Ishikawa (cell line): Measurements from ENCODE around the gene CHRD.

Experiments used
- CREB1 ChIP-seq: IDR thresholded peaks from 2 replicates; pipeline ENCODE4 v1.6.1; 2012; ENCODE audit warnings: low read depth
- EP300 ChIP-seq: IDR thresholded peaks from 2 replicates; pipeline ENCODE4 v1.6.1; 2012; ENCODE audit warnings: borderline replicate concordance
- RAD21 ChIP-seq: IDR thresholded peaks from 2 replicates; pipeline ENCODE4 v1.6.1; 2012; ENCODE audit warnings: low read depth
- REST ChIP-seq: IDR thresholded peaks from 2 replicates; pipeline ENCODE4 v1.6.1; 2012; ENCODE audit warnings: low read depth, mild to moderate bottlenecking
- TAF1 ChIP-seq: IDR thresholded peaks from 2 replicates; pipeline ENCODE4 v1.6.1; 2012; ENCODE audit warnings: low read depth, mild to moderate bottlenecking
- TEAD4 ChIP-seq: IDR thresholded peaks from 2 replicates; pipeline ENCODE4 v1.6.1; 2012
- YY1 ChIP-seq: IDR thresholded peaks from 2 replicates; pipeline ENCODE4 v1.6.1; 2012; ENCODE audit warnings: low read depth

DNA sequence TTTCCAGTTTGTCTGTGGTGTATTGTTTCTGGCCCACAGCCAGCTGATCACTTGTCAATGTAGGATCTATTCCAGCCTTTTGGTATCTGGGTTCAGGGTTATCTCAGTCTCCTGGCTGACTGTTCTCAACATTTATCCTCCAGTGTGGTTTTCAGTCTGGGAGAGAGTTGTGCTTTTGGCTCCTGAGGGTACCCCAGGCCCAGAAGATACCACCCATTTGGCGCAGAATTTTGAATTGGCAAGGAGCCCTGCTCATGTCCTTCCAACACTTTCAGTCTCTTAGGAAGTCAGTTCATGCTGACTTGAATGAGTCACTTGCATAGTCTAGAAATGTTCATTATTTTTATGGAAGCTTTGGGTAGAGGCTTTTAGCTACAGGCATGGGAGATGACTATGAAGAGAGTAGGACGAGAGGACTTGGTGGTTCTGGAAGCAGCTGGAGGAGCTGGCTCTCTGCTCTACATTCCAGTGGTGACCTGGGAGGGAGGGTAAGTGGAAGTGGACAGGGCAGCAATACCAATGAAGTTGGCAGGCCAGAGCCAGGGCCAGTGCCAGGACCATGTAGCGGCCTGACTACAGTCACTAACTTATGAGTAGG, 11.2 kb upstream of the CHRD start:
- TF ChIP-seq TEAD4 (no peak), RAD21 (no peak), EP300 (no peak), CREB1 (no peak), TAF1 (no peak), YY1 (no peak), REST (no peak)
